ENCODE results near the gene TRIM9. TPM values are rescaled to one million over a fixed set of nuclear protein-coding genes. Genes with fewer than 3 reads are reported as not detected.

Gene TRIM9
- total and polyA plus RNA-seq, 2 of the 4 experiments (the other 2 are of a cell fraction): under 0.01 to 0.09 TPM

DNA sequence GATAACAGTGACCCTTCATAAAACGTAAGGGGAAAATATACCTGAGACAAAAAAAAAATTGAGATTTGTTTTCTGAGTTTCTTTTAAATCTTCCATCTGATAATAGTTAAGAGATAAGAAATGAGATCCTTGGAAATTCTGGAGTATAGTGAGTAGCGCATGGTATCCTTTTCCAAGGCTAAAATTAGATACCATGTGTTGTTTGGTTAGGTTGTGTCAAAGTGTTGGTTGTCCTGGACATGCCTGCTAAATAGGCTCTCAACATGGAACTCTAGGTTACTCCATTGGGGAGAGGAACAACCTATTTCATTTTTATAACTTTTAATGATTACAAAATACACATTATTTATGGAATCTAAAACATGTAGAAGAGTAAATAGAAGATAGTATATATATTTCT is 165.4 kb downstream of the TRIM9 start:
- no peak overlapping the region for H3K18ac ChIP-seq (ENCODE audit: low read depth, low read length)
- in situ Hi-C loops (cut with MboI; ENCODE audit: low sequenced_read_pairs) (no loop called here), dilution Hi-C loops (cut with HindIII; ENCODE audit: low sequenced_read_pairs, unreplicated experiment) (no loop called here)

More for the DNA sequence above, 165.4 kb downstream of the TRIM9 start:
- no peak overlapping the region for H3K56ac ChIP-seq (ENCODE audit: extremely low read depth, insufficient read depth, low read length)
- H4K91ac ChIP-seq (ENCODE audit: insufficient read depth, low read depth, low read length): no peak overlapping the region
- H2BK15ac ChIP-seq (ENCODE audit: low read depth, low read length): no peak overlapping the region
- ATAC-seq (ENCODE audit: low read depth) (no peak), DNase-seq (no peak)
- H3K14ac ChIP-seq (replicated peaks; ENCODE audit: low read depth, low read length): no peak overlapping the region
- H4K5ac ChIP-seq (ENCODE audit: low read depth, low read length): no peak overlapping the region
- no peak overlapping the region for H3K4me2 ChIP-seq (ENCODE audit: low read depth, low read length)
- peaks cover 2% of the 10 kb centered on the region; the same call in 1 of the 2 replicates for H3K9me1 ChIP-seq (ENCODE audit: insufficient read depth, low read length)
- TF ChIP-seq, protein P1, sequence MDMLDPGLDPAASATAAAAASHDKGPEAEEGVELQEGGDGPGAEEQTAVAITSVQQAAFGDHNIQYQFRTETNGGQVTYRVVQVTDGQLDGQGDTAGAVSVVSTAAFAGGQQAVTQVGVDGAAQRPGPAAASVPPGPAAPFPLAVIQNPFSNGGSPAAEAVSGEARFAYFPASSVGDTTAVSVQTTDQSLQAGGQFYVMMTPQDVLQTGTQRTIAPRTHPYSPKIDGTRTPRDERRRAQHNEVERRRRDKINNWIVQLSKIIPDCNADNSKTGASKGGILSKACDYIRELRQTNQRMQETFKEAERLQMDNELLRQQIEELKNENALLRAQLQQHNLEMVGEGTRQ (IDR thresholded peaks at IDR 0.05; ENCODE audit: low read depth, low read length): no peak
- TF ChIP-seq, protein P2, sequence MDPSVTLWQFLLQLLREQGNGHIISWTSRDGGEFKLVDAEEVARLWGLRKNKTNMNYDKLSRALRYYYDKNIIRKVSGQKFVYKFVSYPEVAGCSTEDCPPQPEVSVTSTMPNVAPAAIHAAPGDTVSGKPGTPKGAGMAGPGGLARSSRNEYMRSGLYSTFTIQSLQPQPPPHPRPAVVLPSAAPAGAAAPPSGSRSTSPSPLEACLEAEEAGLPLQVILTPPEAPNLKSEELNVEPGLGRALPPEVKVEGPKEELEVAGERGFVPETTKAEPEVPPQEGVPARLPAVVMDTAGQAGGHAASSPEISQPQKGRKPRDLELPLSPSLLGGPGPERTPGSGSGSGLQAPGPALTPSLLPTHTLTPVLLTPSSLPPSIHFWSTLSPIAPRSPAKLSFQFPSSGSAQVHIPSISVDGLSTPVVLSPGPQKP (IDR thresholded peaks at IDR 0.05; ENCODE audit: borderline replicate concordance, low read depth, low read length): no peak
- no peak for TF ChIP-seq POLR2A (IDR thresholded peaks at IDR 0.05; ENCODE audit: low read depth, low read length)
- TF ChIP-seq, protein P3, sequence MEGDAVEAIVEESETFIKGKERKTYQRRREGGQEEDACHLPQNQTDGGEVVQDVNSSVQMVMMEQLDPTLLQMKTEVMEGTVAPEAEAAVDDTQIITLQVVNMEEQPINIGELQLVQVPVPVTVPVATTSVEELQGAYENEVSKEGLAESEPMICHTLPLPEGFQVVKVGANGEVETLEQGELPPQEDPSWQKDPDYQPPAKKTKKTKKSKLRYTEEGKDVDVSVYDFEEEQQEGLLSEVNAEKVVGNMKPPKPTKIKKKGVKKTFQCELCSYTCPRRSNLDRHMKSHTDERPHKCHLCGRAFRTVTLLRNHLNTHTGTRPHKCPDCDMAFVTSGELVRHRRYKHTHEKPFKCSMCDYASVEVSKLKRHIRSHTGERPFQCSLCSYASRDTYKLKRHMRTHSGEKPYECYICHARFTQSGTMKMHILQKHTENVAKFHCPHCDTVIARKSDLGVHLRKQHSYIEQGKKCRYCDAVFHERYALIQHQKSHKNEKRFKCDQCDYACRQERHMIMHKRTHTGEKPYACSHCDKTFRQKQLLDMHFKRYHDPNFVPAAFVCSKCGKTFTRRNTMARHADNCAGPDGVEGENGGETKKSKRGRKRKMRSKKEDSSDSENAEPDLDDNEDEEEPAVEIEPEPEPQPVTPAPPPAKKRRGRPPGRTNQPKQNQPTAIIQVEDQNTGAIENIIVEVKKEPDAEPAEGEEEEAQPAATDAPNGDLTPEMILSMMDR (conservative IDR thresholded peaks at IDR 0.05; ENCODE audit: low read depth, low read length): no peak
- no peak for TF ChIP-seq RCOR1 (IDR thresholded peaks at IDR 0.05; ENCODE audit: insufficient replicate concordance, low read length)
- TF ChIP-seq NFE2L2 (IDR thresholded peaks at IDR 0.05; ENCODE audit: low read depth, low read length): no peak
- TF ChIP-seq CHD1 (IDR thresholded peaks at IDR 0.05; ENCODE audit: low read depth, low read length): no peak
- TF ChIP-seq SMC3 (IDR thresholded peaks at IDR 0.05; ENCODE audit: low read depth, low read length): no peak
- no peak for TF ChIP-seq MAFK (IDR thresholded peaks at IDR 0.05; ENCODE audit: low read depth, low read length)
- no peak for TF ChIP-seq MXI1 (IDR thresholded peaks at IDR 0.05; ENCODE audit: borderline replicate concordance, low read depth, low read length)
- no peaks in the 10 kb centered on the region for H3K9me3 ChIP-seq (ENCODE audit: control insufficient read depth, insufficient read depth, low read length)
- H2BK20ac ChIP-seq (ENCODE audit: low read depth, low read length): no peak overlapping the region
- H3K4me3 ChIP-seq (ENCODE audit: insufficient read depth, low read depth, low read length): no peak overlapping the region
- no peak overlapping the region for H2BK120ac ChIP-seq (ENCODE audit: low read depth, low read length)
- CTCF ChIA-PET: no interaction called here
- H3K23ac ChIP-seq (ENCODE audit: low read depth, low read length): no peak overlapping the region
- H3K27me3 ChIP-seq (ENCODE audit: control insufficient read depth, insufficient read depth, low read length): no peaks in the 10 kb centered on the region
- H3K4me1 ChIP-seq (ENCODE audit: control insufficient read depth, insufficient read depth, low read length): peaks cover 3% of the 10 kb centered on the region
- no peak overlapping the region for H3K9ac ChIP-seq (ENCODE audit: low read depth, low read length)
- POLR2A ChIA-PET (ENCODE audit: unreplicated experiment): no interaction called here
- H2AFZ ChIP-seq (replicated peaks; ENCODE audit: low read length, poor library complexity): no peak overlapping the region
- no peak overlapping the region for H2BK5ac ChIP-seq (ENCODE audit: low read depth, low read length, poor library complexity, severe bottlenecking)
- H3K27ac ChIP-seq (ENCODE audit: insufficient read depth, low read length): no peak overlapping the region
- peaks cover 17% of the 10 kb centered on the region for H3K36me3 ChIP-seq (ENCODE audit: control insufficient read depth, insufficient read depth, low read length)
- intact Hi-C loops (cut with micrococcal nuclease): no loop called here
- BruUV-seq (replicated peaks): no TSS peak
- no peaks in the 10 kb centered on the region for H3K79me1 ChIP-seq (ENCODE audit: low read depth in 1 of 2, low read length in 2 of 2)
- no peak overlapping the region for H2AK9ac ChIP-seq (replicated peaks; ENCODE audit: low read depth, low read length, poor library complexity)
- H2AK5ac ChIP-seq (ENCODE audit: low read depth, low read length): no peak overlapping the region
- no CpG with 5 or more reads among the region's 2 CpGs for WGBS, 2 experiments (ENCODE audit: extremely low coverage in 2 of 2, insufficient read length in 1 of 2)
- H3K4ac ChIP-seq (ENCODE audit: low read depth, low read length): no peak overlapping the region
- H4K8ac ChIP-seq (ENCODE audit: low read depth in 2 of 2, low read length in 2 of 2): no peak overlapping the region
- H4K20me1 ChIP-seq (ENCODE audit: insufficient read depth, low read length): no peaks in the 10 kb centered on the region

Data from IMR-90 (cell line).